Endodermal cell (in vitro differentiated cells): ENCODE results near the gene STAT2. TPM values are rescaled to one million over a fixed set of nuclear protein-coding genes. Genes with fewer than 3 reads are reported as not detected.

Experiments
- DNase-seq: peaks from one replicate; pipeline ENCODE4 v3.0.0-alpha.2; 2017
- H3K27ac ChIP-seq: 2 replicates; pipeline ENCODE4 v1.5.1; 2013; ENCODE audit warnings: mild to moderate bottlenecking, low read depth, low read length, moderate library complexity
- H3K27me3 ChIP-seq: 2 replicates; pipeline ENCODE4 v1.6.1; 2013; ENCODE audit warnings: mild to moderate bottlenecking, low read length, moderate library complexity; ENCODE audit not compliant: insufficient read depth, control insufficient read depth, poor library complexity, severe bottlenecking
- H3K36me3 ChIP-seq: 2 replicates; pipeline ENCODE4 v1.7.0; 2013; ENCODE audit warnings: mild to moderate bottlenecking, low read length, moderate library complexity; ENCODE audit not compliant: control insufficient read depth, insufficient read depth
- H3K4me1 ChIP-seq: one replicate; pipeline ENCODE4 v1.7.0; 2013; ENCODE audit warnings: low read length; ENCODE audit not compliant: control insufficient read depth, insufficient read depth
- H3K4me3 ChIP-seq: 2 replicates; pipeline ENCODE4 v1.5.1; 2013; ENCODE audit warnings: mild to moderate bottlenecking, low read length, moderate library complexity
- H3K9ac ChIP-seq: 2 replicates; pipeline ENCODE4 v1.6.1; 2013; ENCODE audit warnings: mild to moderate bottlenecking, low read length, moderate library complexity; ENCODE audit not compliant: poor library complexity, severe bottlenecking; ENCODE audit errors: extremely low read depth
- H3K9me3 ChIP-seq: 2 replicates; pipeline ENCODE4 v1.6.1; 2013; ENCODE audit warnings: mild to moderate bottlenecking, low read length, moderate library complexity; ENCODE audit not compliant: control insufficient read depth
- H3K27ac Mint-ChIP-seq: 2 replicates; pipeline ENCODE4 v1.8.0; 2020; ENCODE audit warnings: mixed read lengths
- H3K27me3 Mint-ChIP-seq: 2 replicates; pipeline ENCODE4 v1.8.0; 2021; ENCODE audit warnings: mild to moderate bottlenecking, mixed read lengths; ENCODE audit not compliant: insufficient read depth
- H3K36me3 Mint-ChIP-seq: 2 replicates; pipeline ENCODE4 v1.8.0; 2020; ENCODE audit warnings: low read depth, mixed read lengths
- H3K4me1 Mint-ChIP-seq: 2 replicates; pipeline ENCODE4 v1.8.0; 2020; ENCODE audit warnings: mixed read lengths
- H3K4me3 Mint-ChIP-seq: 2 replicates; pipeline ENCODE4 v1.8.0; 2020; ENCODE audit warnings: mild to moderate bottlenecking, moderate library complexity, mixed read lengths
- H3K9me3 Mint-ChIP-seq: 2 replicates; pipeline ENCODE4 v1.8.0; 2020; ENCODE audit warnings: mild to moderate bottlenecking, mixed read lengths
- CTCF ChIP-seq: fragments of 200-600 bp; sonication (generic); conservative IDR thresholded peaks from 2 replicates; pipeline ENCODE4 v1.5.0; 2021; ENCODE audit warnings: antibody characterized with exemption, mild to moderate bottlenecking
- WGBS, 2 experiments: methylation state at CpG; one replicate each; pipeline versions ENCODE4 v1.1.5 to v1.1.7; 2013; ENCODE audit warnings: missing lambda C conversion rate in 2 of 2, mixed read lengths in 1 of 2; ENCODE audit not compliant: insufficient coverage in 1 of 2, insufficient read length in 1 of 2; 5-methylcytosine and 5-hydroxymethylcytosine counted together
- total RNA-seq, 2 donors: library from RNA; stranded (reverse); fragmentation: NEBNext Ultra II Directional in 1 of 2; extraction: Animal tissue kit (Norgen Biotek cat#: 25700) in 1 of 2; gene quantifications; 2 replicates in 1 of 2; 3 replicates in 1 of 2; pipeline ENCODE4 v1.2.1, GENCODE V29; 2021

Gene STAT2
- total RNA-seq, 2 donors from 2014 or later: 107 to 112 TPM

GRCh38 chr12:56389412-56389811 lies 29.5 kb upstream of the STAT2 start:
- no peak overlapping the region for H3K27ac ChIP-seq
- H3K36me3 ChIP-seq: no peaks in the 10 kb centered on the region
- no peak for TF ChIP-seq CTCF
- H3K9me3 ChIP-seq: no peaks in the 10 kb centered on the region
- no peak for DNase-seq
- Mint-ChIP-seq H3K9me3 (peaks cover 16% of the 10 kb centered on the region), H3K27ac (no peak overlapping the region), H3K27me3 (no peaks in the 10 kb centered on the region), H3K4me3 (no peak overlapping the region), H3K36me3 (no peaks in the 10 kb centered on the region), H3K4me1 (peaks cover 7% of the 10 kb centered on the region)
- no peaks in the 10 kb centered on the region for H3K27me3 ChIP-seq
- H3K4me3 ChIP-seq: no peak overlapping the region
- H3K9ac ChIP-seq: no peak overlapping the region
- 88 to 93% methylated on average over 4 to 5 of the region's 5 CpGs for WGBS, 2 experiments
- no peaks in the 10 kb centered on the region for H3K4me1 ChIP-seq

GRCh38 chr12:56387152-56387736 lies 27.3 kb upstream of the STAT2 start:
- no peaks in the 10 kb centered on the region for H3K36me3 Mint-ChIP-seq
- Histone ChIP-seq H3K4me3 (no peak overlapping the region), H3K4me1 (no peaks in the 10 kb centered on the region), H3K27ac (no peak overlapping the region), H3K36me3 (no peaks in the 10 kb centered on the region), H3K9ac (no peak overlapping the region), H3K27me3 (no peaks in the 10 kb centered on the region), H3K9me3 (no peaks in the 10 kb centered on the region)
- no peaks in the 10 kb centered on the region for H3K27me3 Mint-ChIP-seq
- TF ChIP-seq CTCF: no peak
- peak; percentile 68 for DNase-seq
- peak overlapping the region; percentile 24 for H3K27ac Mint-ChIP-seq
- H3K4me1 Mint-ChIP-seq: peaks cover 7% of the 10 kb centered on the region
- H3K9me3 Mint-ChIP-seq: peaks cover 6% of the 10 kb centered on the region
- WGBS, 2 experiments: 71 to 100% methylated on average over 1 to 7 of the region's 7 CpGs
- H3K4me3 Mint-ChIP-seq: no peak overlapping the region

GRCh38 chr12:56385873-56386272 lies 26.0 kb upstream of the STAT2 start:
- Histone ChIP-seq H3K4me1 (no peaks in the 10 kb centered on the region), H3K9ac (no peak overlapping the region), H3K36me3 (no peaks in the 10 kb centered on the region), H3K4me3 (no peak overlapping the region), H3K27me3 (peaks cover 4% of the 10 kb centered on the region), H3K27ac (no peak overlapping the region), H3K9me3 (no peaks in the 10 kb centered on the region)
- DNase-seq: no peak
- Mint-ChIP-seq H3K4me3 (no peak overlapping the region), H3K9me3 (no peaks in the 10 kb centered on the region), H3K27ac (no peak overlapping the region), H3K36me3 (no peaks in the 10 kb centered on the region), H3K4me1 (peaks cover 7% of the 10 kb centered on the region), H3K27me3 (peaks cover 2% of the 10 kb centered on the region)
- WGBS, 2 experiments: 100% methylated on average over 1 of the region's 1 CpG
- no peak for TF ChIP-seq CTCF
